Uterus (tissue), 4 donors: ENCODE data around the gene TBC1D32. TPM values are rescaled to one million over a fixed set of nuclear protein-coding genes. Genes with fewer than 3 reads are reported as not detected.
"Not testable (repeated sequence)": the region's sequence is repeated elsewhere in the genome, so short reads cannot be mapped to it uniquely, and the experiment has no call there.

Experiments used
- DNase-seq, 2 donors: peaks; one replicate each; pipeline ENCODE4 v3.0.0-alpha.2; 2019 to 2020
- H3K27ac ChIP-seq, 2 donors: fragments of 200-600 bp; sonication (generic); 1 replicate in 1 of 2; 2 replicates in 1 of 2; pipeline ENCODE4 v1.5.1; 2016 to 2018
- H3K27me3 ChIP-seq, 2 donors: fragments of 200-600 bp; sonication (generic); one replicate each; pipeline ENCODE4 v1.5.1; 2018 to 2019; ENCODE audit warnings: control low read depth in 1 of 2
- H3K36me3 ChIP-seq, 2 donors: fragments of 200-600 bp; sonication (generic); one replicate each; pipeline ENCODE4 v1.5.1; 2019; ENCODE audit warnings: control low read depth in 1 of 2
- H3K4me1 ChIP-seq, 2 donors: fragments of 200-600 bp; sonication (generic); one replicate each; pipeline ENCODE4 v1.5.1; 2018 to 2019; ENCODE audit warnings: control low read depth in 1 of 2
- H3K4me3 ChIP-seq, 2 donors: fragments of 200-600 bp; sonication (generic); 1 replicate in 1 of 2; 2 replicates in 1 of 2; pipeline ENCODE4 v1.5.1; 2018 to 2019; ENCODE audit warnings: mild to moderate bottlenecking in 1 of 2
- H3K9me3 ChIP-seq, 2 donors: fragments of 200-600 bp; sonication (generic); one replicate each; pipeline ENCODE4 v1.5.1; 2019; ENCODE audit warnings: control low read depth in 1 of 2
- CTCF ChIP-seq, 4 experiments: fragments of 200-600 bp in 2 of 4; fragments of 450-650 bp in 2 of 4; sonication (generic) in 2 of 4; IDR thresholded peaks; one replicate each; pipeline ENCODE4 v1.5.1; 2016 to 2019; ENCODE audit warnings: antibody characterized with exemption in 4 of 4, mild to moderate bottlenecking in 2 of 4, moderate library complexity in 1 of 4
- POLR2A ChIP-seq, 2 donors: fragments of 450-650 bp; IDR thresholded peaks; one replicate each; pipeline ENCODE4 v1.6.1; 2016; ENCODE audit warnings: antibody characterized with exemption in 2 of 2, mild to moderate bottlenecking in 1 of 2, moderate library complexity in 1 of 2
- intact Hi-C: fragments of 100-400 bp; cut with DNase I; formaldehyde crosslinking; loops from one replicate; pipeline ENCODE4 v1.15.1; 2023; ENCODE audit warnings: low total_unique reads
- total RNA-seq, 4 donors: library from RNA; depleted of rRNA in 3 of 4; stranded (reverse); fragments of >200 nt in 3 of 4; gene quantifications; one replicate each; pipeline versions ENCODE4 v1.1.0 to v1.2.4, GENCODE V29; 2014 to 2023
- donor health status: DM: yes; HTN: yes; CAD: no.

The TBC1D32 gene
- total RNA-seq, 4 donors from 2014 or later = 2.1 to 73.0 (median 10.1) TPM

DNA sequence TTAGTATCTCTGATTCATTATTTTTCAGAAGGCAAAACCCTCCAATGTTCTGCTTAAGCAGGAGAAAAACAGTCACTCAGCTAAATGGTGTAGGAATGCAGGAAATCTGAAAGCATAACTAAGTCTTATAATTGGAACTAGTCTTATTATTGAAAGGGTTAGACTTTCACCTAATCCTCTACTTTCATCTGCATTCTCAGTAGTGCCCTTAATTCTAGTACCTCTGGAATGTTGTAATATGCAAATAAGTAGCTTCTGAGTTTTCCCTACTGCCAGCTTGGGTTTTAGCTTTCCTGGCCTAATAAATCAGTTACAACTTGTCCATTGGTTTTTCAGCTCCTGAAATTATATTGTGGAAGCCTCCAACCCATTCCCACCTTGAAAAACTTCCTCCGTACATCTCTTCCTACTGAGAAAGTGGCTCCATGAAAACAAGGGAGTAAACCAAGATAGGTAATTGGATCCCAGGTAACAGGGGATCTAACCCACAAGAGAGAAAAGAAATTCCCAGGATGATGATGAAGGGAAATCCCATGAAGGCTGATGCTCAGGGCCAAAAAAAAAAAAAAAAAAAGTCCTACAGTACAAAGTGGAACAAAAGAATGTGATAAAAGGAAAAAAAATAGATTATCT is 147.0 kb downstream of the TBC1D32 start:
- Histone ChIP-seq H3K36me3 (no peaks in the 10 kb centered on the region), H3K27me3 (no peaks in the 10 kb centered on the region), H3K4me3 (no peak overlapping the region), H3K4me1 (no peaks in the 10 kb centered on the region), H3K9me3 (no peaks in the 10 kb centered on the region), H3K27ac (no peak overlapping the region)
- TF ChIP-seq CTCF (IDR thresholded peaks at IDR 0.05) (no peak), POLR2A (IDR thresholded peaks at IDR 0.05) (no peak)
- DNase-seq = no peak
- intact Hi-C loops = no loop called here

DNA sequence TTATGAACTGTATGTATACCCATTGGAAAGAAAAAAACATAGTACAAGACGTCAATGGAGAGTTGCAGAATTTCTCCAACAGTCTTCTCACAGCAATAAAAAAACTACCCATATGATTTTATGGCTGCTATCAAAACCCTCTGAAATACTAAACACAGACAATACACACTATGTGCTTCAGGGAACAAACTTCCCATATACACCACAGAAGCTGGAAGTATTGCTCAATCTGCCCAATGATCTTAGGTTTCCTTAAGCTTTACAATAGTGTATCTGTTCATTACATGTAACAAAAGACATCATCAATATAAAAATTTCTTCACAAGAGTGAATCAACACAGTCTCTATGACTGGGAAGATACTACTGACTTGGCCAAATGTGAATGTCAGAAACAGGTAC is 150.5 kb downstream of the TBC1D32 start:
- Histone ChIP-seq H3K4me1 (no peaks in the 10 kb centered on the region), H3K36me3 (no peaks in the 10 kb centered on the region), H3K27ac (no peak overlapping the region), H3K4me3 (no peak overlapping the region), H3K9me3 (no peaks in the 10 kb centered on the region), H3K27me3 (no peaks in the 10 kb centered on the region)
- no peak for TF ChIP-seq POLR2A (IDR thresholded peaks at IDR 0.05)
- TF ChIP-seq CTCF (IDR thresholded peaks at IDR 0.05) = no peak
- intact Hi-C loops = no loop called here
- DNase-seq = no peak

DNA sequence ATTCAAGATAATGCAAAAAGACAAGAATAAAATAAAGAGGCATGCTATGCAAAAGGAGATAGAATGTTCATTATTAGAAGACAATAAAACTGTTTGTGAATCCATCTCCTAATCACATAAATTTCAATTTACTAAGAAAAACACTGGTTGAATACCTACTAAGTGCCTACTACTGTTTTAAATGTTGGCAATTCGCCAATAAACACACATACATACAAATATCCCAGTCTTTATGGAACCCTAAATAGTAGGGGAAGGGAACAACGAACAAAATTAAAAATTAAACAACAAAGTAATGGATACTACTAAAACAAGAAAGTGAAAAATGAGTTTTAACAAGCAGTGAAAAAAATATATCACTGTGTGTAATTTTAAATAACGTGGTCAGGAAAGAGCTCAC is 158.5 kb downstream of the TBC1D32 start:
- Histone ChIP-seq H3K27ac (no peak overlapping the region), H3K4me3 (no peak overlapping the region), H3K9me3 (no peaks in the 10 kb centered on the region), H3K27me3 (no peaks in the 10 kb centered on the region), H3K4me1 (no peaks in the 10 kb centered on the region), H3K36me3 (no peaks in the 10 kb centered on the region)
- no peak for TF ChIP-seq POLR2A (IDR thresholded peaks at IDR 0.05)
- no peak for TF ChIP-seq CTCF (IDR thresholded peaks at IDR 0.05)
- intact Hi-C loops = no loop called here
- DNase-seq = no peak

GRCh38 chr6:121172451-121172850 is 161.8 kb downstream of the TBC1D32 start:
- H3K9me3 ChIP-seq, intact Hi-C loops, H3K27me3 ChIP-seq, H3K4me1 ChIP-seq, H3K36me3 ChIP-seq, H3K27ac ChIP-seq, H3K4me3 ChIP-seq, DNase-seq: not testable (repeated sequence)

DNA sequence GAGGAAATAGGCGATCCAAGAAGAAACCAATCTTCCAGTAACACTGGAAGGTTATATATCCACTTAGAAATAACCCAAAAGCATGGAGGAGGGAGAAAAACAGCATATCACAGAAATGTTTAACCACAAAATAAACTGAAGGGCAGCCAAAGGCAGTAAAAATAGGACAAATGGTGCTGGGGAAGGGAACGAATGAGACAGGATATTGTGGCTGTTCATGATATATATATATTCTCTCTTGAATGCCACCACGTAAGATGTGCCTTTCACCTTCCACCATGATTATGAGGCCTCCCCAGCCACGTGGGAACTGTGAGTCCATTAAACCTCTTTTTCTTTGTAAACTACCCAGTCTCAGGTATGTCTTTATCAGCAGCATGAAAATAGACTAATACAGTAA is 162.4 kb downstream of the TBC1D32 start:
- no peaks in the 10 kb centered on the region for H3K4me1 ChIP-seq
- intact Hi-C loops = no loop called here
- TF ChIP-seq CTCF (IDR thresholded peaks at IDR 0.05) = no peak
- no peak for TF ChIP-seq POLR2A (IDR thresholded peaks at IDR 0.05)
- no peak overlapping the region for H3K27ac ChIP-seq
- H3K4me3 ChIP-seq = no peak overlapping the region
- no peak for DNase-seq
- no peaks in the 10 kb centered on the region for H3K9me3 ChIP-seq
- no peaks in the 10 kb centered on the region for H3K27me3 ChIP-seq
- no peaks in the 10 kb centered on the region for H3K36me3 ChIP-seq

GRCh38 chr6:121161886-121162285 is 172.4 kb downstream of the TBC1D32 start:
- intact Hi-C loops = no loop called here
- Histone ChIP-seq H3K36me3 (peaks cover 0 to 3% of the 10 kb centered on the region in 2 donors), H3K27ac (no peak overlapping the region), H3K4me3 (no peak overlapping the region), H3K4me1 (no peaks in the 10 kb centered on the region), H3K9me3 (no peaks in the 10 kb centered on the region), H3K27me3 (no peaks in the 10 kb centered on the region)
- no peak for DNase-seq
- no peak for TF ChIP-seq CTCF (IDR thresholded peaks at IDR 0.05)
- TF ChIP-seq POLR2A (IDR thresholded peaks at IDR 0.05) = no peak
